AG09319 (cell line): ENCODE results near the gene CLEC16A.
A peak's percentile ranks its signal among the peaks of the same experiment; 100 is the strongest.

Experiments used
- DNase-seq: peaks from one replicate; pipeline ENCODE4 v3.0.0-alpha.2; 2010; ENCODE audit warnings: low read depth; ENCODE audit errors: extremely low read depth
- CTCF ChIP-seq: IDR thresholded peaks from 2 replicates; pipeline ENCODE4 v1.5.1; 2011; ENCODE audit warnings: low read depth, mild to moderate bottlenecking, inconsistent platforms, low read length, moderate library complexity

The CLEC16A gene

GRCh38 chr16:11127610-11128195, 183.3 kb downstream of the CLEC16A start:
- TF ChIP-seq CTCF = no peak
- no peak for DNase-seq

- no peak for TF ChIP-seq CTCF
- DNase-seq = peak; percentile 23
These were observed 184.1 kb downstream of the CLEC16A start for GRCh38 chr16:11128211-11129141.

- DNase-seq = peak; percentile 48
- no peak for TF ChIP-seq CTCF
These were observed 185.0 kb downstream of the CLEC16A start for GRCh38 chr16:11129378-11129781.

- no peak for TF ChIP-seq CTCF
- no peak for DNase-seq
These were observed 186.8 kb downstream of the CLEC16A start for GRCh38 chr16:11130978-11131665.

GRCh38 chr16:11131706-11132105, 187.3 kb downstream of the CLEC16A start:
- no peak for TF ChIP-seq CTCF
- DNase-seq = no peak

- TF ChIP-seq CTCF = no peak
- peak; percentile 86 for DNase-seq
These were observed 189.1 kb downstream of the CLEC16A start for GRCh38 chr16:11133344-11133943.
